ENCODE data around the gene LAPTM5. TPM values are rescaled to one million over a fixed set of nuclear protein-coding genes. Genes with fewer than 3 reads are reported as not detected.

Gene LAPTM5
- total and polyA plus RNA-seq, 10 of the 15 experiments (the other 5 are each of a cell fraction or from before 2014, with no cell fraction given), result 24.1 to 1,034 (median 687) TPM

- ATAC-seq (peak; percentile 1), FAIRE-seq (no peak), DNase-seq (ENCODE audit: low read depth, low spot score) (no peak)
- in situ Hi-C loops (cut with MboI), result loop anchor here (10.0 kb wide), 1 partner anchor 45 kb away; no protein-coding TSS in a partner anchor
- ChIA-PET CTCF (interaction anchor here (0.6 to 11.2 kb wide), 12 partner anchors 10 to 1598 kb away, joined by 3 to 221 read pairs (median 6); no protein-coding TSS in a partner anchor), POLR2A (interaction anchor here (1.4 to 7.0 kb wide), 6 partner anchors 11 to 29 kb away, joined by 3 to 96 read pairs (median 12); partner anchors contain the start of gene LAPTM5), SMC1A (ENCODE audit: uncharacterized antibody, unreplicated experiment) (interaction anchor here (0.9 to 21.5 kb wide), 5 partner anchors 10 to 50 kb away, joined by 4 to 556 read pairs (median 18); partner anchors contain the start of gene LAPTM5), RAD21 (ENCODE audit: unreplicated experiment) (interaction anchor here (0.8 to 15.6 kb wide), 13 partner anchors 9 to 51 kb away, joined by 4 to 538 read pairs (median 8); partner anchors contain the start of gene LAPTM5)
- H2AFZ ChIP-seq (ENCODE audit: control insufficient read depth, low read depth, low read length), result no peak overlapping the region
- 70% methylated on average over 6 of the region's 6 CpGs for WGBS (ENCODE audit: insufficient coverage, insufficient replicate concordance, low lambda C conversion rate, missing lambda C conversion rate)
- TF ChIP-seq, protein P1, sequence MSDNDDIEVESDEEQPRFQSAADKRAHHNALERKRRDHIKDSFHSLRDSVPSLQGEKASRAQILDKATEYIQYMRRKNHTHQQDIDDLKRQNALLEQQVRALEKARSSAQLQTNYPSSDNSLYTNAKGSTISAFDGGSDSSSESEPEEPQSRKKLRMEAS (IDR thresholded peaks at IDR 0.05; ENCODE audit: low read depth, low read length), result no peak
- no peak for TF ChIP-seq CREM (IDR thresholded peaks at IDR 0.05; ENCODE audit: low read depth)
- H3K27ac ChIP-seq (ENCODE audit: control insufficient read depth, insufficient read depth), result peak overlapping the region; percentile 61
- peak overlapping the region; percentile 62 for H3K4me2 ChIP-seq (ENCODE audit: control insufficient read depth, insufficient read depth)
- H3K36me3 ChIP-seq (ENCODE audit: control insufficient read depth in 2 of 2, insufficient read depth in 2 of 2, low read length in 1 of 2), result peaks cover 13 to 15% of the 10 kb centered on the region in 2 experiments; a peak in 3 of 4 replicates
- H3K9ac ChIP-seq (ENCODE audit: control insufficient read depth, insufficient read depth, low read length), result peak overlapping the region; percentile 51; the same call in 1 of the 2 replicates
- no peaks in the 10 kb centered on the region for H3K27me3 ChIP-seq (replicated peaks in 1 of 2; ENCODE audit: control insufficient read depth in 2 of 2, insufficient read depth in 2 of 2, low read length in 1 of 2)
- H3K4me1 ChIP-seq (ENCODE audit: control insufficient read depth, insufficient read depth, low read length), result peaks cover 23% of the 10 kb centered on the region
- H3K79me2 ChIP-seq (ENCODE audit: control insufficient read depth, insufficient read depth, low read length), result no peaks in the 10 kb centered on the region
- H3K9me3 ChIP-seq (replicated peaks; ENCODE audit: control insufficient read depth, insufficient read depth, low read length), result no peaks in the 10 kb centered on the region
- no peaks in the 10 kb centered on the region for H4K20me1 ChIP-seq (ENCODE audit: control insufficient read depth, insufficient read depth)
- BruUV-seq (replicated peaks), result no TSS peak
- no peak overlapping the region for H3K4me3 ChIP-seq
- intact Hi-C loops (cut with micrococcal nuclease; ENCODE audit: unreplicated experiment), result no loop called here
Observed at GRCh38 chr1:30729901-30730300, 27.7 kb downstream of the LAPTM5 start.

- Histone ChIP-seq H3K4me1 (ENCODE audit: control insufficient read depth, insufficient read depth, low read length) (peaks cover 23% of the 10 kb centered on the region), H3K4me3 (no peak overlapping the region), H3K27ac (ENCODE audit: control insufficient read depth, insufficient read depth) (no peak overlapping the region), H3K9me3 (replicated peaks; ENCODE audit: control insufficient read depth, insufficient read depth, low read length) (no peaks in the 10 kb centered on the region), H2AFZ (ENCODE audit: control insufficient read depth, low read depth, low read length) (no peak overlapping the region), H3K9ac (ENCODE audit: control insufficient read depth, insufficient read depth, low read length) (no peak overlapping the region), H3K79me2 (ENCODE audit: control insufficient read depth, insufficient read depth, low read length) (no peaks in the 10 kb centered on the region), H4K20me1 (ENCODE audit: control insufficient read depth, insufficient read depth) (no peaks in the 10 kb centered on the region), H3K4me2 (ENCODE audit: control insufficient read depth, insufficient read depth) (no peak overlapping the region), H3K36me3 (ENCODE audit: control insufficient read depth in 2 of 2, insufficient read depth in 2 of 2, low read length in 1 of 2) (peaks cover 8 to 10% of the 10 kb centered on the region in 2 experiments; a peak in 3 of 4 replicates), H3K27me3 (replicated peaks in 1 of 2; ENCODE audit: control insufficient read depth in 2 of 2, insufficient read depth in 2 of 2, low read length in 1 of 2) (no peaks in the 10 kb centered on the region)
- no peak for FAIRE-seq
- no TSS peak for BruUV-seq (replicated peaks)
- POLR2A ChIA-PET, result interaction anchor here (1.4 to 7.0 kb wide), 7 partner anchors 10 to 45 kb away, joined by 3 to 96 read pairs (median 10); partner anchors contain the start of gene LAPTM5
- CTCF ChIA-PET, result interaction anchor here (0.8 to 11.2 kb wide), 9 partner anchors 9 to 63 kb away, joined by 3 to 221 read pairs (median 7); no protein-coding TSS in a partner anchor
- RAD21 ChIA-PET (ENCODE audit: unreplicated experiment), result interaction anchor here (0.8 to 15.6 kb wide), 13 partner anchors 10 to 52 kb away, joined by 4 to 538 read pairs (median 7); partner anchors contain the start of gene LAPTM5
- intact Hi-C loops (cut with micrococcal nuclease; ENCODE audit: unreplicated experiment), result no loop called here
- 80% methylated on average over 17 of the region's 17 CpGs for WGBS (ENCODE audit: insufficient coverage, insufficient replicate concordance, low lambda C conversion rate, missing lambda C conversion rate)
- peak; percentile 22 for ATAC-seq
- DNase-seq (ENCODE audit: low read depth, low spot score), result no peak
- in situ Hi-C loops (cut with MboI), result loop anchor here (10.0 kb wide), 1 partner anchor 46 kb away; no protein-coding TSS in a partner anchor
- SMC1A ChIA-PET (ENCODE audit: uncharacterized antibody, unreplicated experiment), result interaction anchor here (1.5 to 21.5 kb wide), 5 partner anchors 9 to 51 kb away, joined by 6 to 556 read pairs (median 18); partner anchors contain the start of gene LAPTM5
- TF ChIP-seq, protein P2, sequence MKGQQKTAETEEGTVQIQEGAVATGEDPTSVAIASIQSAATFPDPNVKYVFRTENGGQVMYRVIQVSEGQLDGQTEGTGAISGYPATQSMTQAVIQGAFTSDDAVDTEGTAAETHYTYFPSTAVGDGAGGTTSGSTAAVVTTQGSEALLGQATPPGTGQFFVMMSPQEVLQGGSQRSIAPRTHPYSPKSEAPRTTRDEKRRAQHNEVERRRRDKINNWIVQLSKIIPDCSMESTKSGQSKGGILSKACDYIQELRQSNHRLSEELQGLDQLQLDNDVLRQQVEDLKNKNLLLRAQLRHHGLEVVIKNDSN (IDR thresholded peaks at IDR 0.05; ENCODE audit: borderline replicate concordance, extremely low read length, insufficient read depth, low read depth, low read length), result no peak
- TF ChIP-seq RUNX3 (IDR thresholded peaks at IDR 0.05; ENCODE audit: low read length), result 0 out of 2 replicates have a peak, but pooled peaks have one; percentile 20
- TF ChIP-seq MTA2 (IDR thresholded peaks at IDR 0.05; ENCODE audit: low read depth), result 0 out of 2 replicates have a peak, but pooled peaks have one; percentile 34
- no peak for TF ChIP-seq RAD21 (IDR thresholded peaks at IDR 0.05; ENCODE audit: insufficient read depth, low read depth, low read length)
- TF ChIP-seq CEBPZ (IDR thresholded peaks at IDR 0.05; ENCODE audit: low read depth, low read length), result no peak
Observed at GRCh38 chr1:30728832-30729638, 28.5 kb downstream of the LAPTM5 start.

Data from GM12878 (cell line).